Astrocyte (in vitro differentiated cells and primary cell): ENCODE results near the gene PRRX2.

Source experiments
- EZH2 ChIP-seq: IDR thresholded peaks from 2 replicates; pipeline ENCODE4 v1.6.1; 2012; ENCODE audit warnings: mild to moderate bottlenecking, low read length, inconsistent platforms; ENCODE audit not compliant: insufficient read depth
- TF ChIP-seq, protein P1 (sequence below): IDR thresholded peaks from 2 replicates; pipeline ENCODE4 v1.5.1; 2011; ENCODE audit warnings: low read depth, mild to moderate bottlenecking, inconsistent platforms, low read length, moderate library complexity; ENCODE audit not compliant: insufficient read depth

DNA sequence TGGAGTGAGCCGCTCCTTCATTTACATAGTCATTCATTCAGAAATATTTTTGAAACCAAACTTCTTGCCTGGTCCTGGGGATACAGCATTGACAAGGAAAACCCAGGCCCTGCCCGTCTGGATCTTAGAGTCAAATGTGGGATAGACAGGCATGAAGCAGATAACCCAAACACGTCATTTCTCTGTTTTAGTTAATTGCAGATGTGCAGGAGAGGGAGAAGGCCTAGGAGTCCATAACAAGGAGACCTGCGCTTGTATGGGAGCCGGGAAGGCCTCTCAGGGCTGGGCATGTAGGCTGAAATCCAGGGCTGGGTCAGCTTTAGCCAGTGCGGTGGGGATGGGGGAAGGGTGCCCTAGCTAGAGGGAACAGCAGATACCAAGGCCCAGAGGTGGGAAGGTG is 43.3 kb downstream of the PRRX2 start:
- TF ChIP-seq, protein P1, sequence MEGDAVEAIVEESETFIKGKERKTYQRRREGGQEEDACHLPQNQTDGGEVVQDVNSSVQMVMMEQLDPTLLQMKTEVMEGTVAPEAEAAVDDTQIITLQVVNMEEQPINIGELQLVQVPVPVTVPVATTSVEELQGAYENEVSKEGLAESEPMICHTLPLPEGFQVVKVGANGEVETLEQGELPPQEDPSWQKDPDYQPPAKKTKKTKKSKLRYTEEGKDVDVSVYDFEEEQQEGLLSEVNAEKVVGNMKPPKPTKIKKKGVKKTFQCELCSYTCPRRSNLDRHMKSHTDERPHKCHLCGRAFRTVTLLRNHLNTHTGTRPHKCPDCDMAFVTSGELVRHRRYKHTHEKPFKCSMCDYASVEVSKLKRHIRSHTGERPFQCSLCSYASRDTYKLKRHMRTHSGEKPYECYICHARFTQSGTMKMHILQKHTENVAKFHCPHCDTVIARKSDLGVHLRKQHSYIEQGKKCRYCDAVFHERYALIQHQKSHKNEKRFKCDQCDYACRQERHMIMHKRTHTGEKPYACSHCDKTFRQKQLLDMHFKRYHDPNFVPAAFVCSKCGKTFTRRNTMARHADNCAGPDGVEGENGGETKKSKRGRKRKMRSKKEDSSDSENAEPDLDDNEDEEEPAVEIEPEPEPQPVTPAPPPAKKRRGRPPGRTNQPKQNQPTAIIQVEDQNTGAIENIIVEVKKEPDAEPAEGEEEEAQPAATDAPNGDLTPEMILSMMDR = no peak
- TF ChIP-seq EZH2 = no peak
